Activated CD4-positive, alpha-beta T cell treated with anti-CD3 and anti-CD28 coated beads, Interleukin-2, amount 10 ng/mL, durations not matched to agents 7 days and 5 days (primary cell): ENCODE measurements around the gene KYAT1. TPM values are rescaled to one million over a fixed set of nuclear protein-coding genes. Genes with fewer than 3 reads are reported as not detected.

ENCODE experiments used
- CTCF ChIA-PET: fragments of 350-600 bp; sonication (Branson Sonifier 250); formaldehyde crosslinking; loops from one replicate; lab custom pipeline; 2021; ENCODE audit warnings: antibody characterized with exemption; lab: Charles Lee
- POLR2A ChIA-PET: fragments of 350-600 bp; sonication (Branson Sonifier 250); formaldehyde crosslinking; loops from one replicate; lab custom pipeline; 2021; ENCODE audit warnings: antibody characterized with exemption; lab: Charles Lee
- DNase-seq: peaks from one replicate; pipeline ENCODE4 v3.0.0-alpha.2; 2020
- H3K27ac Mint-ChIP-seq: one replicate; pipeline ENCODE4 v1.8.0; 2021; ENCODE audit warnings: mild to moderate bottlenecking, moderate library complexity, mixed read lengths
- H3K27me3 Mint-ChIP-seq: one replicate; pipeline ENCODE4 v1.8.0; 2021; ENCODE audit warnings: mixed read lengths
- H3K36me3 Mint-ChIP-seq: one replicate; pipeline ENCODE4 v1.8.0; 2021; ENCODE audit warnings: low read depth, mixed read lengths
- H3K4me1 Mint-ChIP-seq: one replicate; pipeline ENCODE4 v1.8.0; 2021; ENCODE audit warnings: mixed read lengths
- H3K4me3 Mint-ChIP-seq: one replicate; pipeline ENCODE4 v1.8.0; 2021; ENCODE audit warnings: mild to moderate bottlenecking, moderate library complexity, mixed read lengths
- H3K9me3 Mint-ChIP-seq: one replicate; pipeline ENCODE4 v1.8.0; 2021; ENCODE audit warnings: mixed read lengths
- total RNA-seq, 2 experiments: library from RNA; stranded (reverse); gene quantifications; one replicate each; pipeline ENCODE4 v1.2.3, GENCODE V29; 2021

KYAT1 gene
- total RNA-seq, 2 experiments from 2014 or later: 15.2 to 17.7 TPM

GRCh38 chr9:128903871-128904620 is 22.3 kb upstream of the KYAT1 start:
- DNase-seq: no peak
- Mint-ChIP-seq H3K9me3 (no peaks in the 10 kb centered on the region), H3K27me3 (no peaks in the 10 kb centered on the region), H3K36me3 (peaks cover 46% of the 10 kb centered on the region), H3K4me3 (no peak overlapping the region), H3K4me1 (peaks cover 78% of the 10 kb centered on the region), H3K27ac (peak overlapping the region; percentile 97)
- POLR2A ChIA-PET: no interaction called here
- CTCF ChIA-PET: no interaction called here

DNA sequence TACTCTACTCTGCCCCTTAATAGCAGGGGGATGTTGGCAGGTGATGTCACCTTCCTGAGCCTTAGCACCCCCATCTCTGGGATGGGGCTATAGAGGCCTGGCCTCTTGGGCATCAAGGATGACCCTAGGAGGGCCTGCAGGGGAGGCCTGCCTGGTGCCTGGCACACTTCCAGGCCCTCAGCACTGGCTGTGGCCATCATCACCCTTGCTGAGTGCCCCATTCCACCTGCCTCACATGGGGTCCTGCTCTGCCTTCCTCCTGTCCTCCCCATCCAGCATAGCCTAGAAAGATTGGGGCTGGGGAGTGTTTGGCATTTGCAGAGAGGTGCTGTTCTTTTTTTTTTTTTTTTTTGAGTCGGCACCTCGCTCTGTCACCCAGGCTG is 21.3 kb upstream of the KYAT1 start:
- H3K9me3 Mint-ChIP-seq: no peaks in the 10 kb centered on the region
- DNase-seq: no peak
- CTCF ChIA-PET: no interaction called here
- peaks cover 81% of the 10 kb centered on the region for H3K4me1 Mint-ChIP-seq
- peak overlapping the region; percentile 97 for H3K27ac Mint-ChIP-seq
- peaks cover 45% of the 10 kb centered on the region for H3K36me3 Mint-ChIP-seq
- H3K27me3 Mint-ChIP-seq: no peaks in the 10 kb centered on the region
- POLR2A ChIA-PET: no interaction called here
- H3K4me3 Mint-ChIP-seq: peak overlapping the region; percentile 74

- Mint-ChIP-seq H3K4me1 (peaks cover 87% of the 10 kb centered on the region), H3K4me3 (peak overlapping the region; percentile 74), H3K27me3 (no peaks in the 10 kb centered on the region), H3K27ac (peak overlapping the region; percentile 97), H3K36me3 (peaks cover 43% of the 10 kb centered on the region), H3K9me3 (no peaks in the 10 kb centered on the region)
- ChIA-PET CTCF (interaction anchor here (0.8 kb wide), 1 partner anchor 21 kb away, joined by 3 read pairs; no protein-coding TSS in a partner anchor), POLR2A (interaction anchor here (0.6 kb wide), 2 partner anchors 17 to 28 kb away, joined by 3 to 7 read pairs; no protein-coding TSS in a partner anchor)
- DNase-seq: peak; percentile 94
These were observed 20.8 kb upstream of the KYAT1 start for GRCh38 chr9:128902351-128903078.

- ChIA-PET CTCF (interaction anchor here (0.7 to 0.8 kb wide), 2 partner anchors 22 to 166 kb away, joined by 3 to 4 read pairs; no protein-coding TSS in a partner anchor), POLR2A (interaction anchor here (0.6 kb wide), 2 partner anchors 16 to 20 kb away, joined by 3 to 6 read pairs; partner anchors contain the start of genes KYAT1 and LRRC8A)
- Mint-ChIP-seq H3K27ac (peak overlapping the region; percentile 97), H3K4me1 (peaks cover 87% of the 10 kb centered on the region), H3K9me3 (no peaks in the 10 kb centered on the region), H3K36me3 (peaks cover 40% of the 10 kb centered on the region), H3K4me3 (peak overlapping the region; percentile 74), H3K27me3 (no peaks in the 10 kb centered on the region)
- DNase-seq: no peak
These were observed 20.1 kb upstream of the KYAT1 start for GRCh38 chr9:128901822-128902221.

GRCh38 chr9:128901379-128901778 is 19.6 kb upstream of the KYAT1 start:
- DNase-seq: no peak
- H3K9me3 Mint-ChIP-seq: no peaks in the 10 kb centered on the region
- H3K36me3 Mint-ChIP-seq: peaks cover 40% of the 10 kb centered on the region
- H3K27me3 Mint-ChIP-seq: no peaks in the 10 kb centered on the region
- POLR2A ChIA-PET: interaction anchor here (0.6 kb wide), 1 partner anchor 19 kb away, joined by 6 read pairs; the partner anchor contains the start of genes KYAT1 and LRRC8A
- CTCF ChIA-PET: interaction anchor here (0.6 to 0.8 kb wide), 5 partner anchors 8 to 489 kb away, joined by 3 to 6 read pairs (median 3); no protein-coding TSS in a partner anchor
- peak overlapping the region; percentile 97 for H3K27ac Mint-ChIP-seq
- H3K4me3 Mint-ChIP-seq: no peak overlapping the region
- peaks cover 86% of the 10 kb centered on the region for H3K4me1 Mint-ChIP-seq

DNA sequence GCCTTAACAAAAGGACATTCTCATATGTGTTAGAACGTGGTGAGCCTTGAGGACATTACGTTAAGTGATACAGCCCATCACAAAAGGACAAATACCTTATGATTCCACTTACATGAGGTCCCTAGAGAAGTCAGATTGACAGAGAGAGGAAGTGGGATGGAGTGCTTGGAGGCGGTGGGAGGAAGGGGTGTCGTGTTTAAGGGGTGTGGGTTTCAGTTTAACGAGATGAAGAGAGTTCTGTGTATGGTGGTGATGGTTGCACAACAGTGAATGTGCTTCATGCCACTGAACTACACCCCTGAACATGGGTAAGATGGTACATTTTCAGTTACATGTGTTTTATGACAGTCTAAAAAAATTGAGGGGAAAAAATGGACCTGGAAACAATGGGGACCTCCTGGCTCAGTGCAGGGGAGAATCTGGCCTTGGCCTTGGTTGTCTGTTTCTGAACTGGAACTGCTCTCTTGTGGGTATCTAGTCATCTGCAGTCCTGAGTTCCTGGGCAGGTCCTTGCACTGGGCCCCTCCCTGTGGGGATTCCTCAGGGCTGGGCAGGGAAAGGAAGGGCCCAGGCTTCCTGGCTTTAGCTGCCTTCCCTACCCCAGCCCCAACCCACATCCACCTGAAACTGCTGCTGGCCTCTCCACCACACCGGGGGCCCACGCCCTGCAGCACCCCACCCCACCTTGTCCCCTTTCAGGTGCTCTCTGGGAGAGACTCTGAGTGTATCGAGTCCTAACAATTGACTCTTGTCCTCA is 18.0 kb upstream of the KYAT1 start:
- H3K27me3 Mint-ChIP-seq: no peaks in the 10 kb centered on the region
- CTCF ChIA-PET: interaction anchor here (1.0 to 2.5 kb wide), 4 partner anchors 11 to 135 kb away, joined by 4 to 12 read pairs (median 4); no protein-coding TSS in a partner anchor
- H3K9me3 Mint-ChIP-seq: no peaks in the 10 kb centered on the region
- H3K27ac Mint-ChIP-seq: peak overlapping the region; percentile 97
- POLR2A ChIA-PET: no interaction called here
- peak; percentile 47 for DNase-seq
- H3K4me3 Mint-ChIP-seq: peak overlapping the region; percentile 58
- H3K4me1 Mint-ChIP-seq: peaks cover 93% of the 10 kb centered on the region
- H3K36me3 Mint-ChIP-seq: peaks cover 50% of the 10 kb centered on the region

GRCh38 chr9:128898845-128899565 is 17.3 kb upstream of the KYAT1 start:
- POLR2A ChIA-PET: no interaction called here
- DNase-seq: no peak
- H3K4me3 Mint-ChIP-seq: peak overlapping the region; percentile 58

DNA sequence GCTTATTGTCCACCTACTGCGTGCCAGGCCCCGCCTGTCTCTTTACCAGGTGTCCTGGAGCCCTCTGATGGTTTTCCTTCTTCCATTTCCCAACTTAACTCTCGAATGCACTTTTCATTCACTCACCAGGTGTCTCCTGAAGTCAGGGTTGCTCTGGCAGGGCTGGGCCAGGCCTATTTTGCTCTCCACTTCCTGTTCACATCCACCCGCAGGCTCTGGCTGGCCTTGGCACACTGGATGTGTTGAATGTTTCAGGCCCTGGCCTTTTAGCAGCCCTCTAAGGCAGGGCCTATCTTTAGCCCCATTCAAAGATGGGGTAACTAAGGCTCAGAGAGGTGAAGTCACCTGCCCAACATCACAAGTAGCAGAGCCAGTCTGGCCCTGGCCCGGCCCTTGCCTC is 16.6 kb upstream of the KYAT1 start:
- Mint-ChIP-seq H3K27me3 (no peaks in the 10 kb centered on the region), H3K27ac (peak overlapping the region; percentile 97), H3K4me1 (peaks cover 91% of the 10 kb centered on the region), H3K36me3 (peaks cover 54% of the 10 kb centered on the region), H3K9me3 (no peaks in the 10 kb centered on the region), H3K4me3 (peak overlapping the region; percentile 41)
- no peak for DNase-seq
- ChIA-PET CTCF (interaction anchor here (0.8 to 2.5 kb wide), 6 partner anchors 10 to 189 kb away, joined by 3 to 12 read pairs (median 4); no protein-coding TSS in a partner anchor), POLR2A (no interaction called here)

More at GRCh38 chr9:128898845-128899565, 17.3 kb upstream of the KYAT1 start:
- peaks cover 94% of the 10 kb centered on the region for H3K4me1 Mint-ChIP-seq
- H3K27ac Mint-ChIP-seq: peak overlapping the region; percentile 97
- peaks cover 51% of the 10 kb centered on the region for H3K36me3 Mint-ChIP-seq
- no peaks in the 10 kb centered on the region for H3K9me3 Mint-ChIP-seq
- CTCF ChIA-PET: interaction anchor here (0.8 to 2.5 kb wide), 5 partner anchors 11 to 136 kb away, joined by 3 to 12 read pairs (median 4); no protein-coding TSS in a partner anchor
- no peaks in the 10 kb centered on the region for H3K27me3 Mint-ChIP-seq

DNA sequence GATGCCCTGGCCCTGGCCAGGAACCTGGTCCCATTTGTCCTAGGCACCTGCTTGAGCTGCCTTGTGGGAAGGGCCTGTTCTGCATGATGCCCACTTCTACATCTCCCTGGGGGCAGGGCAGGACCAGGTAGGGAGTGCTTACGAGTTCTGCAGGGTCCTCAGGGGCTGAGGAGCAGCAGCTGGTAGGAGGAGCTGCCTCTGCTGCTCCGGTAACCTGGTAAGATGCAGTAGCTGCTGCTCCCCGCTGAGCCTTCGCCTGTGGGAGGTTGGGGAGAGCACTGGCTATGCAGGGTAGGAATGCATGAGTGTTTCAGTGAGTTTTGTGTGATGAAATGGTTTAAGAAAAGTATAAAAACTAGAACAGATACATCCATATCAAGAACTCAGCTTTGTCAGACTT is 13.8 kb upstream of the KYAT1 start:
- DNase-seq: no peak
- peak overlapping the region; percentile 84 for H3K27ac Mint-ChIP-seq
- CTCF ChIA-PET: interaction anchor here (1.5 kb wide), 1 partner anchor 13 kb away, joined by 5 read pairs; no protein-coding TSS in a partner anchor
- H3K4me3 Mint-ChIP-seq: no peak overlapping the region
- H3K4me1 Mint-ChIP-seq: peaks cover 82% of the 10 kb centered on the region
- H3K27me3 Mint-ChIP-seq: no peaks in the 10 kb centered on the region
- POLR2A ChIA-PET: no interaction called here
- peaks cover 55% of the 10 kb centered on the region for H3K36me3 Mint-ChIP-seq
- no peaks in the 10 kb centered on the region for H3K9me3 Mint-ChIP-seq

DNA sequence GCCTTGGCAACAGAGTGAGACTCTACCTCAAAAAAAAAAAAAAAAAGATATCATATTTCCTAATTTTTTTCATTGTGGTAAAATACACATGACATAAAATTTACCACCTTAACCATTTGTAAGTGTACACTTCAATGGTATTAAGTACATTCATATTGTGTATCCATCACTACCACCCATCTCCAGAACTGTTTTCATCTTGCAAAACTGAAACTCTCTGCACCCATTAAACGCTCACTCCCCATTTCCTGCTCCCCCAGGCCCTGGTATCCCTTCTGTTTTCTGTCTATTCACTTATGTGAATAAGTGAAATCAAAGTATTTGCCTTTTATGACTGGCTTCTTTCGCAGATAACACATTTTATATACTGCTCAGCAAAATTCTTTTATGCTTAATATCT is 13.0 kb upstream of the KYAT1 start:
- CTCF ChIA-PET: interaction anchor here (1.5 kb wide), 1 partner anchor 14 kb away, joined by 5 read pairs; no protein-coding TSS in a partner anchor
- POLR2A ChIA-PET: interaction anchor here (0.6 kb wide), 1 partner anchor 210 kb away, joined by 3 read pairs; no protein-coding TSS in a partner anchor
- Mint-ChIP-seq H3K4me1 (peaks cover 76% of the 10 kb centered on the region), H3K9me3 (no peaks in the 10 kb centered on the region), H3K27me3 (no peaks in the 10 kb centered on the region), H3K4me3 (no peak overlapping the region), H3K36me3 (peaks cover 53% of the 10 kb centered on the region), H3K27ac (peak overlapping the region; percentile 84)
- DNase-seq: peak; percentile 39

GRCh38 chr9:128893354-128893753 is 11.6 kb upstream of the KYAT1 start:
- H3K4me1 Mint-ChIP-seq: peaks cover 70% of the 10 kb centered on the region
- no peaks in the 10 kb centered on the region for H3K27me3 Mint-ChIP-seq
- no peak for DNase-seq
- CTCF ChIA-PET: no interaction called here
- H3K36me3 Mint-ChIP-seq: peaks cover 52% of the 10 kb centered on the region
- no peaks in the 10 kb centered on the region for H3K9me3 Mint-ChIP-seq
- H3K4me3 Mint-ChIP-seq: no peak overlapping the region
- POLR2A ChIA-PET: no interaction called here
- peak overlapping the region; percentile 81 for H3K27ac Mint-ChIP-seq
